Endometrial microvascular endothelial cells (primary cell): ENCODE data around the gene PHOSPHO2. TPM values are rescaled to one million over a fixed set of nuclear protein-coding genes. Genes with fewer than 3 reads are reported as not detected.

ENCODE experiments used
- in situ Hi-C: cut with HindIII; loops from 2 replicates; pipeline ENCODE4 v1.10.0; 2017; ENCODE audit warnings: low sequenced_read_pairs, low pct_unique_long_range_greater_than_20kb; ENCODE audit errors: inconsistent ontology term
- total RNA-seq: library from RNA; depleted of rRNA; stranded (reverse); fragments of >200 nt; gene quantifications from one replicate; pipeline ENCODE4 v1.2.3, GENCODE V29; 2015; ENCODE audit errors: inconsistent ontology term

PHOSPHO2 gene
- total RNA-seq, 1 donor from 2014 or later = 0.19 TPM

- in situ Hi-C loops = no loop called here
Observed at GRCh38 chr2:169712791-169713227, 18.5 kb downstream of the PHOSPHO2 start.

DNA sequence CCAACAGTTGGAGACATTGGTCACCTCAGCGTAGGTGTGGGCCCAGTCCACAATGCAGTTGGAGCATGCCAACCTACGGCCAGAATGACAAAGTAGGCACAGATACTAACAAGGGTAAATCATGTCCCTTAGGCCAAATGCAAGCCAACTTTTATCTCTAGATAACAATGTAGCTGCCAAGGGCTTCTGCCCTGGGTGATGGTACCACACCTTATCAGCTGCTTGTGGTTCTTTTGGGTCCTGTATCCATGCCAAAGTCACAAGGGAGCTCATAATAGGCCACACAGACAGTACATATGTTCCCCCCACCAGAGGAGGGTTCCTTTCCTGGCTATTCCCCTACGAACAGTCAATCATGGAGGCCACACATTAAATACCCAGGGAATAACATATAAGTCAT is 19.1 kb downstream of the PHOSPHO2 start:
- in situ Hi-C loops = no loop called here

GRCh38 chr2:169714699-169715098 is 20.4 kb downstream of the PHOSPHO2 start:
- in situ Hi-C loops = no loop called here

GRCh38 chr2:169715379-169716237 is 21.3 kb downstream of the PHOSPHO2 start:
- in situ Hi-C loops = no loop called here

- in situ Hi-C loops = no loop called here
Observed at GRCh38 chr2:169716238-169716886, 22.1 kb downstream of the PHOSPHO2 start.

DNA sequence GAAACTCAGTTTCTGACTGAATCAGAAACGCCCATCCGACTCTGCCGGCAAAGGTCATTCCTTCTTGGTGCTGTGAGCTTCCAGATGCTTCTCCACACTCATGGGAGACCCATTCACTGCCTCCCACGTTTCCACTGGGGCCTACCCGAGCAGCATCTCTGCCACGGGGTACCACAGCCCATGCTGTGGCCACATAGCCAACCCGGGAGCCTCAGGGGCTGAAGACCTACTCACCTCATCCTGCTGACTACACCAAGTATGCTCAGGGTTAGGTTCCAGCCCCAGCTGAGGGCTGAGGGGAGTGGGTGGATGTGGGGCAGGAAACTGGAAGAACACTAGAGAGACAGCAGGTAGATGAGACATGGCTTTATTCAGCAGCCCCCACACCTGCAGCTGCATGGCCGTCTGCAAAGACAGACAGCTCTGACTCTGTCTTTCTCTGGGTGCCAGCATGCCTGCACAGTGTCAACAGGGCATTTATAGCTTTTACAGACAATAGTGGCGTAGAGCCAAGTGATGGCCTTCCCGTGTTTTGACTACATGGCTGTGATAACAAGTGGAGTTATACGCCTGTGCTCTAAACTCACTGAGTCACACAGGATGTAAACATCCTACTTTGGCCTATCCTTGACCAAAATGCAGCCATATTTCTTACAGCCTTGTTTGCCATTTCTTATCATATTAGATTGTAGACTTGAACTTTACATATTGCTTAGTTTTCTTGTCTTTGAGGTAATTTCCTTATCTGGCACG is 22.8 kb downstream of the PHOSPHO2 start:
- in situ Hi-C loops = no loop called here

DNA sequence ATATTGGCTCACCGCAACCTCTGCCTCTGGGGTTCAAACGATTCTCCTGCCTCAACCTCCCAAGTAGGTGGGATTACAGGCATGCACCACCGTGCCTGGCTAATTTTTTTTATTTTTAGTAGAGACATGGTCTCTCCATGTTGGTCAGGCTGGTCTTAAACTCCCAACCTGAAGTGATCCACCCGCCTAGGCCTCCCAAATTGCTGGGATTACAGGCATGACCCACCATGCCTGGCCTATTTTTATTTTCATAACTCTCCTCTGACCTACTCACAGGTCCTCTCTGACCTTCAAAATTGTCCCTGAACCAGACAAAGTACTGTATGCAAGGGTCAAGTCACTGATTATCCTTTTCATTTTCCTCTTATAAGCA is 23.4 kb downstream of the PHOSPHO2 start:
- in situ Hi-C loops = no loop called here

DNA sequence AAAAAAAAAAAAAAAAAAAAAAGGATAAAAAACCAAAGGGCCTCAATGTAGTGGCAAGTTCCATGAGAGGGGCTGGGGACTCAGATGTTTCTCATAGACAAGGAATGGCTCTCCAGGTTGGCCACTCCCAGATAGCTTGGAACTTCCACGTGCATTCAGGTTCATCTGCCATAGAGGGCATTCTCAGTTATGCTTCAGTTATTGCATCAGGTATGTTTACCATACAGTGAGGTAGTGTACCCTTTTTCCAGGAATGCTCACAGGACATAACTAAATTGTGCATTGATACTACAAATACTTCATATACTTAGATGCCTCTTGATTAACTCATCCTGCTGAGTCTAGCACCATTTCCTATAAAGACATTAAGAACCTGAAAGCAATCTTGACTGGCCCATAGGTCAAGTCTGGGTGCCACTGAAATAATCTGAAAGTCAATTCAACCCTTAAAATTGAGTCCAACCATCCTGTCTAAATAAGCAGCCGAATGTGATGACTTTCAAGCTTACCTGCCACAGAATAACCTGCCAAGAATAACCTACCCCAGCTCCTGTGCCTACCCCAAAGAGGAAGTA is 24.7 kb downstream of the PHOSPHO2 start:
- in situ Hi-C loops = no loop called here

DNA sequence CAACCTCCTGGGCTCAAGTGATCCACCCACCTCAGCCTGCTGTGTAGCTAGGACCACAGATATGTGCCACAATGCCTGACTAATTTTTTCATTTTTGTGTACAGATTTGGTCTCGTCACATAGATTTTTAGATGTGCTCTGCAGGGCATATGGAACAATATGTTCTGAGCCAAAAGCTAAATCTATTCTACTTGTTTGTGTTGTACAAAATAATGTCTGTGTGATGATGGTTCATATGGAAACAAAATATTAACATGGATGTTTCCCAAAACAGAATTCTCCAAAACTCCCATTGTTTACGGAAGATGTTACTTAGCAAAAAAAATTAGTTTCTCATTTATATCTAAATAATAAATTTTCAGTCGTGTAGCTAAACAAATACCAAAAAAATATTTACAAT is 26.7 kb downstream of the PHOSPHO2 start:
- in situ Hi-C loops = no loop called here

DNA sequence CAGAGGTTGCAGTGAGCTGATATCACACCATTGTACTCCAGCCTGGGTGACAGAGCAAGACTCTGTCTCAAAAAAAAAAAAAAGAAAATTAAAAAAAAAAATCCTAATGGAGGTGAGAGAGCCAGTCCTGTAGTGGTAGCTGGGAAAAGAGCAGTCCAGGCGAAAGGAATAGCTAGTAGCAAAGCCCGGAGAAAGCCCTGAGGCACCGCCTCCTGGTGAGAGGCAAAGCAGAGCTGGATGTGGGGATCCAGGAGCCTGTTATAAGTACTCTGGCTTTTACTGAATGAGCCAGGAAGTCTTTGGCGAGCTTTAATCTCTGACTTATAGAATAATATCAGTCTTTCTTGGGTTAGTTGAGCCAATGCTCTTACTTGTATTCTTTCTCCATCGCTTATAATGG is 32.8 kb downstream of the PHOSPHO2 start:
- in situ Hi-C loops = no loop called here

- in situ Hi-C loops = no loop called here
Observed at GRCh38 chr2:169729274-169729605, 35.0 kb downstream of the PHOSPHO2 start.

- in situ Hi-C loops = no loop called here
Observed at GRCh38 chr2:169732075-169732474, 37.8 kb downstream of the PHOSPHO2 start.

- in situ Hi-C loops = no loop called here
Observed at GRCh38 chr2:169732583-169733358, 38.5 kb downstream of the PHOSPHO2 start.

- in situ Hi-C loops = no loop called here
Observed at GRCh38 chr2:169734169-169734847, 40.0 kb downstream of the PHOSPHO2 start.

GRCh38 chr2:169735623-169736022 is 41.4 kb downstream of the PHOSPHO2 start:
- in situ Hi-C loops = no loop called here

- in situ Hi-C loops = no loop called here
Observed at GRCh38 chr2:169736902-169737301, 42.6 kb downstream of the PHOSPHO2 start.

DNA sequence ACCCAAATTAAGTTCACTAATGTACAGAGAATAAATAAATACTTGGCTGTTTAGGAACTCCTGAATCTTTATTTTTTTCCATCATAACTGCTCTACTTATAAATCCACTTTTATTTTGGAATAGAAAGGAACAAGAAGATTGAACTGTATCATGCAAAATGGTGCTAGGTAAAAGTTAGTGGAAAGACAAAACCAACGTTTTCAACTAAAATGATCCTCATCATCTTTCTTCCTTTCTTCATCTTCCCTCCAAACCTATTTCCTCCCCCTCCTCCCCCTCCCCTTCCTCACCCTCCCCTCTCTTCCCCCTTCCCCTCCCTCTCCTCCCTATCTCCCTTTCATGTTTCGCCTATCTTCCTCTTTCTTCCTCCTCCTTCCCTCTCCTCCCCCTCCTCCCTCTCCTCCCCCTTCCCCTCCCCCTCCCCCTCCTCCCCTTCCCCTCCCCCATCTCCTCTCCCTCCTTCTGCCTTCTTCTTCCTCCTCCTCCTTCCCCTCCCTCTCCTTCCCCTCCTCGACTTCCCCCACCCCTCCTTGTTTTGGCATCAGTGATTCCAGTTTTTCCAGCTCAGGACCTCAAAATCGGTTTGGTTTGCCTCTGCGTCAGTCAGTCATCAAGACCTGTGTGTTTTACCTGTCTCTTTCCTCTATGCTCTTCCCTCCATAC is 44.4 kb downstream of the PHOSPHO2 start:
- in situ Hi-C loops = no loop called here

GRCh38 chr2:169739351-169739750 is 45.1 kb downstream of the PHOSPHO2 start:
- in situ Hi-C loops = no loop called here
